Thoracic aorta (tissue), 2 donors: ENCODE data around the gene CNTNAP4. TPM values are rescaled to one million over a fixed set of nuclear protein-coding genes. Genes with fewer than 3 reads are reported as not detected.

ENCODE experiments used
- ATAC-seq: fragments of 150-250 bp; one replicate; pipeline ENCODE4 v1.8.0; 2017; ENCODE audit warnings: low read depth; ENCODE audit not compliant: insufficient number of reproducible peaks, low FRiP score
- DNase-seq: peaks from one replicate; pipeline ENCODE4 v3.0.0-alpha.2; 2020; ENCODE audit warnings: low spot score
- H3K27ac ChIP-seq, 2 donors: fragments of 200-600 bp; sonication (generic); 1 replicate in 1 of 2; 2 replicates in 1 of 2; pipeline ENCODE4 v1.5.1; 2016; ENCODE audit warnings: mild to moderate bottlenecking in 2 of 2, moderate library complexity in 2 of 2
- H3K27me3 ChIP-seq: fragments of 200-600 bp; sonication (generic); replicated peaks from 2 replicates; pipeline ENCODE4 v1.6.0; 2016; ENCODE audit warnings: mild to moderate bottlenecking; ENCODE audit not compliant: insufficient read depth
- H3K36me3 ChIP-seq: fragments of 200-600 bp; sonication (generic); one replicate; pipeline ENCODE4 v1.5.1; 2016
- H3K4me1 ChIP-seq, 2 donors: fragments of 200-600 bp; sonication (generic); 1 replicate in 1 of 2; 2 replicates in 1 of 2; pipeline versions ENCODE4 v1.5.1 to v1.6.0; 2016; ENCODE audit warnings: low read depth in 2 of 2, mild to moderate bottlenecking in 1 of 2; ENCODE audit not compliant: control insufficient read depth in 1 of 2
- H3K4me3 ChIP-seq: fragments of 200-600 bp; sonication (generic); 2 replicates; pipeline ENCODE4 v1.5.1; 2016; ENCODE audit warnings: mild to moderate bottlenecking
- H3K9me3 ChIP-seq: fragments of 200-600 bp; sonication (generic); 2 replicates; pipeline ENCODE4 v1.5.1; 2016
- CTCF ChIP-seq: fragments of 200-600 bp; sonication (generic); IDR thresholded peaks from one replicate; pipeline ENCODE4 v1.5.1; 2019; ENCODE audit warnings: antibody characterized with exemption
- total RNA-seq, 2 donors: library from RNA; depleted of rRNA; stranded (reverse); fragments of >200 nt; gene quantifications; one replicate each; pipeline versions ENCODE4 v1.1.0 to v1.2.3, GENCODE V29; 2016

The CNTNAP4 gene
- total RNA-seq, 2 donors from 2014 or later: not detected

GRCh38 chr16:76486740-76487139 lies 209.5 kb downstream of the CNTNAP4 start:
- TF ChIP-seq CTCF: no peak
- no peaks in the 10 kb centered on the region for H3K36me3 ChIP-seq
- H3K27ac ChIP-seq: no peak overlapping the region
- no peak overlapping the region for H3K4me3 ChIP-seq
- DNase-seq: no peak
- no peaks in the 10 kb centered on the region for H3K9me3 ChIP-seq
- H3K27me3 ChIP-seq: no peaks in the 10 kb centered on the region
- no peak for ATAC-seq
- H3K4me1 ChIP-seq: no peaks in the 10 kb centered on the region

GRCh38 chr16:76487411-76488064 lies 210.3 kb downstream of the CNTNAP4 start:
- DNase-seq: no peak
- Histone ChIP-seq H3K36me3 (no peaks in the 10 kb centered on the region), H3K4me1 (no peaks in the 10 kb centered on the region), H3K27ac (no peak overlapping the region), H3K27me3 (no peaks in the 10 kb centered on the region), H3K4me3 (no peak overlapping the region), H3K9me3 (no peaks in the 10 kb centered on the region)
- TF ChIP-seq CTCF: no peak
- ATAC-seq: no peak

GRCh38 chr16:76488065-76488417 lies 210.8 kb downstream of the CNTNAP4 start:
- H3K9me3 ChIP-seq: no peaks in the 10 kb centered on the region
- TF ChIP-seq CTCF: no peak
- DNase-seq (no peak), ATAC-seq (no peak)
- no peaks in the 10 kb centered on the region for H3K36me3 ChIP-seq
- no peak overlapping the region for H3K4me3 ChIP-seq
- H3K27me3 ChIP-seq: no peaks in the 10 kb centered on the region
- no peak overlapping the region for H3K27ac ChIP-seq
- no peaks in the 10 kb centered on the region for H3K4me1 ChIP-seq

GRCh38 chr16:76490036-76490639 lies 212.9 kb downstream of the CNTNAP4 start:
- Histone ChIP-seq H3K36me3 (no peaks in the 10 kb centered on the region), H3K4me1 (no peaks in the 10 kb centered on the region), H3K9me3 (no peaks in the 10 kb centered on the region), H3K27ac (no peak overlapping the region), H3K27me3 (no peaks in the 10 kb centered on the region), H3K4me3 (no peak overlapping the region)
- ATAC-seq: no peak
- no peak for DNase-seq
- TF ChIP-seq CTCF: no peak

GRCh38 chr16:76500006-76500405 lies 222.8 kb downstream of the CNTNAP4 start:
- H3K36me3 ChIP-seq: no peaks in the 10 kb centered on the region
- H3K27ac ChIP-seq: no peak overlapping the region
- H3K9me3 ChIP-seq: no peaks in the 10 kb centered on the region
- H3K4me3 ChIP-seq: no peak overlapping the region
- no peak for TF ChIP-seq CTCF
- DNase-seq (no peak), ATAC-seq (no peak)
- no peaks in the 10 kb centered on the region for H3K27me3 ChIP-seq
- H3K4me1 ChIP-seq: no peaks in the 10 kb centered on the region
